ENCODE data around the gene DLEC1. TPM values are rescaled to one million over a fixed set of nuclear protein-coding genes. Genes with fewer than 3 reads are reported as not detected.
"Not testable (repeated sequence)": the region's sequence is repeated elsewhere in the genome, so short reads cannot be mapped to it uniquely, and the experiment has no call there.

Gene DLEC1
- total and polyA plus RNA-seq, 7 donors: 0.01 to 0.09 (median 0.05) TPM; not detected in 2

- H3K9me3 ChIP-seq: no peaks in the 10 kb centered on the region
- H3K27ac ChIP-seq: no peak overlapping the region
- TF ChIP-seq, protein P1, sequence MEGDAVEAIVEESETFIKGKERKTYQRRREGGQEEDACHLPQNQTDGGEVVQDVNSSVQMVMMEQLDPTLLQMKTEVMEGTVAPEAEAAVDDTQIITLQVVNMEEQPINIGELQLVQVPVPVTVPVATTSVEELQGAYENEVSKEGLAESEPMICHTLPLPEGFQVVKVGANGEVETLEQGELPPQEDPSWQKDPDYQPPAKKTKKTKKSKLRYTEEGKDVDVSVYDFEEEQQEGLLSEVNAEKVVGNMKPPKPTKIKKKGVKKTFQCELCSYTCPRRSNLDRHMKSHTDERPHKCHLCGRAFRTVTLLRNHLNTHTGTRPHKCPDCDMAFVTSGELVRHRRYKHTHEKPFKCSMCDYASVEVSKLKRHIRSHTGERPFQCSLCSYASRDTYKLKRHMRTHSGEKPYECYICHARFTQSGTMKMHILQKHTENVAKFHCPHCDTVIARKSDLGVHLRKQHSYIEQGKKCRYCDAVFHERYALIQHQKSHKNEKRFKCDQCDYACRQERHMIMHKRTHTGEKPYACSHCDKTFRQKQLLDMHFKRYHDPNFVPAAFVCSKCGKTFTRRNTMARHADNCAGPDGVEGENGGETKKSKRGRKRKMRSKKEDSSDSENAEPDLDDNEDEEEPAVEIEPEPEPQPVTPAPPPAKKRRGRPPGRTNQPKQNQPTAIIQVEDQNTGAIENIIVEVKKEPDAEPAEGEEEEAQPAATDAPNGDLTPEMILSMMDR (IDR thresholded peaks at IDR 0.05): no peak
- ATAC-seq: no peak
- H3K4me1 ChIP-seq: no peaks in the 10 kb centered on the region
- no peaks in the 10 kb centered on the region for H3K36me3 ChIP-seq (ENCODE audit: insufficient read depth in 1 of 2, low read depth in 1 of 2)
- intact Hi-C loops (cut with DNase I): no loop called here
- H3K4me3 ChIP-seq: no peak overlapping the region
- DNase-seq: no peak
- 78 to 81% (median 78%) methylated on average over 7 of the region's 7 CpGs for WGBS, 3 donors
- no peaks in the 10 kb centered on the region for H3K27me3 ChIP-seq (ENCODE audit: insufficient read depth in 3 of 3, low read length in 2 of 3)
Measured at GRCh38 chr3:38059591-38059990, 20.6 kb downstream of the DLEC1 start.

DNA sequence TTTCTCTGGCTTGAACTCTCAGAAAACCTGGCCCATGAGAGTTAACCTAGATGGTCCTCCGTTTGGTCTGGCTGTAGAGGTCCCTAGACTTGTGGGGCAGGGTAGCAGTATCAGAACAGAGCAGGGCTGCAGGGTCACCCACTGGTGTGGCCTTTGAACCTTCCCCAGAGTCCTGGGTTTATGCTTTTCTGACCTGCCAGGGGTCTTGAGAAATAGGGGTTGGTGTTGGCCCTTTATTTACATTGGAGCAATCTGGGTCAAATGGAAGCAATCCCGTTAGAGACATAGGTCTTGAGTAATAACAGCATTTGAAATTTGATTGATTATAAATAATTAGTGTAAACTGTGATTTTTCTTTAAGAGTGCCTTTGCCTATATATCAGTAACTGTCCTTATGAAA lies 23.8 kb downstream of the DLEC1 start:
- TF ChIP-seq, protein P1 (IDR thresholded peaks at IDR 0.05): no peak
- no peak for ATAC-seq
- Histone ChIP-seq H3K36me3 (ENCODE audit: insufficient read depth in 1 of 2, low read depth in 1 of 2) (no peaks in the 10 kb centered on the region), H3K4me1 (no peaks in the 10 kb centered on the region), H3K9me3 (no peaks in the 10 kb centered on the region), H3K27me3 (ENCODE audit: insufficient read depth in 3 of 3, low read length in 2 of 3) (no peaks in the 10 kb centered on the region), H3K27ac (no peak overlapping the region), H3K4me3 (no peak overlapping the region)
- intact Hi-C loops (cut with DNase I): no loop called here
- 63 to 76% (median 75%) methylated on average over 2 of the region's 2 CpGs for WGBS, 3 donors
- DNase-seq: no peak

DNA sequence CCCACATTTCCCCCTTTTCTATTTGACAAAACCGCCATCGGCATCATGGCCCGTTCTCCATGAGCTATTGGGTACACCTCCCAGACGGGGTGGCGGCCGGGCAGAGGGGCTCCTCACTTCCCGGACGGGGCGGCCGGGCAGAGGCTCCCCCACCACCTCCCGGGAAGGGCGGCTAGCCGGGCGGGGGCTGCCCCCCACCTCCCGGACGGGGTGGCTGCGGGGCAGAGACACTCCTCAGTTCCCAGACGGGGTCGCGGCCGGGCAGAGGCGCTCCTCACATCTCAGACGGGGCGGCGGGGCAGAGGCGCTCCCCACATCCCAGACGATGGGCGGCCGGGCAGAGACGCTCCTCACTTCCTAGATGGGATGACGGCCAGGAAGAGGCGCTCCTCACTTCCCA lies 25.4 kb downstream of the DLEC1 start:
- H3K9me3 ChIP-seq; intact Hi-C loops (cut with DNase I); H3K27ac ChIP-seq; ATAC-seq; H3K27me3 ChIP-seq (ENCODE audit: insufficient read depth in 3 of 3, low read length in 2 of 3); H3K4me3 ChIP-seq; H3K36me3 ChIP-seq (ENCODE audit: insufficient read depth in 1 of 2, low read depth in 1 of 2); H3K4me1 ChIP-seq; DNase-seq: not testable (repeated sequence)
- 94 to 96% (median 95%) methylated on average over 17 to 30 of the region's 32 CpGs for WGBS, 3 donors

- TF ChIP-seq, protein P1 (IDR thresholded peaks at IDR 0.05): no peak
- DNase-seq: no peak
- intact Hi-C loops (cut with DNase I): no loop called here
- WGBS, 3 donors: 91 to 94% (median 92%) methylated on average over 6 of the region's 6 CpGs
- Histone ChIP-seq H3K4me1 (no peaks in the 10 kb centered on the region), H3K4me3 (no peak overlapping the region), H3K27me3 (ENCODE audit: insufficient read depth in 3 of 3, low read length in 2 of 3) (no peaks in the 10 kb centered on the region), H3K27ac (no peak overlapping the region), H3K36me3 (ENCODE audit: insufficient read depth in 1 of 2, low read depth in 1 of 2) (no peaks in the 10 kb centered on the region), H3K9me3 (no peaks in the 10 kb centered on the region)
- no peak for ATAC-seq
Measured at GRCh38 chr3:38067508-38068233, 28.7 kb downstream of the DLEC1 start.

GRCh38 chr3:38070013-38070412 lies 31.0 kb downstream of the DLEC1 start:
- WGBS, 3 donors: 56 to 84% (median 77%) methylated on average over 2 of the region's 2 CpGs
- TF ChIP-seq, protein P1 (IDR thresholded peaks at IDR 0.05): no peak
- intact Hi-C loops (cut with DNase I): no loop called here
- no peak for ATAC-seq
- H3K4me1 ChIP-seq: no peaks in the 10 kb centered on the region
- H3K27ac ChIP-seq: no peak overlapping the region
- H3K4me3 ChIP-seq: no peak overlapping the region
- H3K27me3 ChIP-seq (ENCODE audit: insufficient read depth in 3 of 3, low read length in 2 of 3): no peaks in the 10 kb centered on the region
- H3K36me3 ChIP-seq (ENCODE audit: insufficient read depth in 1 of 2, low read depth in 1 of 2): no peaks in the 10 kb centered on the region
- DNase-seq: no peak
- H3K9me3 ChIP-seq: no peaks in the 10 kb centered on the region

DNA sequence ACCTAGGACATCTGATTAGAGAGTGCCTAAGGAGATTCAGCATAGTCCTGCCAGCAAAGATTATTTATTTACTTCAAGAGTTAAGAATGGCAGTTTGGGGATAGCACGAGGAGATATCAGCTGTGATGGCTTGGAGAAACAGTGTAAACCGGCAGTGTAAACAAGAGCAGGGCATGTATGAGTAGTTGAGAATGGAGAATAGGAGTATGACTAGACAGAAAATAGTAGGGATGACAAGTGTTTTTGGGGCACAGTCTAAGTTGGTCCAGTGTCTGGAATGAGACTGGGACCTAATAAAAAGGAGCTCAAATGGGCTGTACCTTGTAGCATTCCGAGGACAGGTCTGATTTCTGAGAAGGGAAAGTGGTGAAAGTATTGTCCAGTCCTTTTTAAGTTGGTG lies 38.1 kb downstream of the DLEC1 start:
- H3K4me1 ChIP-seq; H3K27me3 ChIP-seq (ENCODE audit: insufficient read depth in 3 of 3, low read length in 2 of 3); DNase-seq; H3K9me3 ChIP-seq; ATAC-seq; H3K36me3 ChIP-seq (ENCODE audit: insufficient read depth in 1 of 2, low read depth in 1 of 2); H3K27ac ChIP-seq; intact Hi-C loops (cut with DNase I); H3K4me3 ChIP-seq: not testable (repeated sequence)
- 64 to 85% (median 68%) methylated on average over 1 to 2 of the region's 3 CpGs for WGBS, 3 donors

GRCh38 chr3:38082296-38082695 lies 43.3 kb downstream of the DLEC1 start:
- H3K36me3 ChIP-seq (ENCODE audit: insufficient read depth in 1 of 2, low read depth in 1 of 2); ATAC-seq; intact Hi-C loops (cut with DNase I); H3K4me3 ChIP-seq; DNase-seq; H3K27me3 ChIP-seq (ENCODE audit: insufficient read depth in 3 of 3, low read length in 2 of 3); H3K4me1 ChIP-seq; H3K9me3 ChIP-seq; H3K27ac ChIP-seq: not testable (repeated sequence)
- WGBS, 3 donors: 92 to 99% (median 96%) methylated on average over 7 to 13 of the region's 16 CpGs

GRCh38 chr3:38083254-38083653 lies 44.2 kb downstream of the DLEC1 start:
- 87 to 88% methylated on average over 1 of the region's 1 CpG; no CpG with 5 or more reads in 1 of the 3 donors for WGBS, 3 donors
- H3K27me3 ChIP-seq (ENCODE audit: insufficient read depth in 3 of 3, low read length in 2 of 3); DNase-seq; ATAC-seq; H3K9me3 ChIP-seq; H3K4me1 ChIP-seq; intact Hi-C loops (cut with DNase I); H3K4me3 ChIP-seq; H3K27ac ChIP-seq; H3K36me3 ChIP-seq (ENCODE audit: insufficient read depth in 1 of 2, low read depth in 1 of 2): not testable (repeated sequence)

Data from psoas muscle (tissue), 8 donors.